Measurements from ENCODE around the gene FBXL3.

Gene FBXL3

GRCh38 chr13:77038907-77039480, 12.0 kb upstream of the FBXL3 start:
- TF ChIP-seq YY1 (IDR thresholded peaks at IDR 0.05; ENCODE audit: insufficient read depth, insufficient read length) = no peak
- no peak for TF ChIP-seq ZNF274 (IDR thresholded peaks at IDR 0.05; ENCODE audit: low read depth, low read length)
- TF ChIP-seq SUZ12 (IDR thresholded peaks at IDR 0.05; ENCODE audit: extremely low read depth, insufficient read depth, insufficient read length) = no peak
- H3K36me3 ChIP-seq (ENCODE audit: insufficient read depth, insufficient read length, low read length) = peaks cover under 1% of the 10 kb centered on the region
- H3K4me3 ChIP-seq (ENCODE audit: insufficient read length, low read depth) = no peak overlapping the region

GRCh38 chr13:77036279-77036678, 9.3 kb upstream of the FBXL3 start:
- TF ChIP-seq SUZ12 (IDR thresholded peaks at IDR 0.05; ENCODE audit: extremely low read depth, insufficient read depth, insufficient read length) (no peak), YY1 (IDR thresholded peaks at IDR 0.05; ENCODE audit: insufficient read depth, insufficient read length) (no peak), ZNF274 (IDR thresholded peaks at IDR 0.05; ENCODE audit: low read depth, low read length) (no peak)
- no peaks in the 10 kb centered on the region for H3K27me3 ChIP-seq (ENCODE audit: insufficient read depth, insufficient read length)
- no peaks in the 10 kb centered on the region; the same call in 1 of the 2 replicates for H3K9me3 ChIP-seq (ENCODE audit: insufficient read depth, low read length)
- no peak for DNase-seq (ENCODE audit: low read depth, low spot score)
- no peaks in the 10 kb centered on the region for H3K4me1 ChIP-seq (ENCODE audit: insufficient read depth, insufficient read length)
- H3K9ac ChIP-seq (ENCODE audit: insufficient read length, low read depth) = no peak overlapping the region
- H3K4me3 ChIP-seq (ENCODE audit: insufficient read length, low read depth) = no peak overlapping the region
- no peaks in the 10 kb centered on the region for H3K36me3 ChIP-seq (ENCODE audit: insufficient read depth, insufficient read length, low read length)

More at GRCh38 chr13:77038907-77039480, 12.0 kb upstream of the FBXL3 start:
- Histone ChIP-seq H3K27me3 (ENCODE audit: insufficient read depth, insufficient read length) (no peaks in the 10 kb centered on the region), H3K4me1 (ENCODE audit: insufficient read depth, insufficient read length) (no peaks in the 10 kb centered on the region), H3K9ac (ENCODE audit: insufficient read length, low read depth) (no peak overlapping the region), H3K9me3 (ENCODE audit: insufficient read depth, low read length) (no peaks in the 10 kb centered on the region; the same call in 1 of the 2 replicates)
- DNase-seq (ENCODE audit: low read depth, low spot score) = no peak

DNA sequence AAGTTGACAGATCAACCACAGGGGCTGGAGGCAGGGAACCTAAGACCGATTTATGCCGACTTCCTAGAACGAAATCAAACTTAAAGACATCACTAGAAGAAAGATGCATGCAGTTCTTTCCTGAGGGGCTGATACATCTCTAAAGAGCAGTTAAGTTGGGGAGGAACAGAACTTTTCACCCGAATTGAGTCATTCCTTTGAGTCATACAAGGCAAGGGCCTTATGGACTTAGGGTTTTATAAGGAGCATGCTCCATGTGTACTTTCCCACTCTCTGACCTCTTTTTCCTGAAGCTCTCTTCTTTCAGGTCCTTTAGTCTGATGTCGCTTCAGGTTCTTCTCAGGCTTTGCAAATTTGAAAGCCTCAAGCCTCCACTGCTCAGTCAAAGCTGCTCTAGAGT, 7.9 kb upstream of the FBXL3 start:
- H3K4me1 ChIP-seq (ENCODE audit: insufficient read depth, insufficient read length) = no peaks in the 10 kb centered on the region
- H3K27me3 ChIP-seq (ENCODE audit: insufficient read depth, insufficient read length) = no peaks in the 10 kb centered on the region
- H3K9me3 ChIP-seq (ENCODE audit: insufficient read depth, low read length) = no peaks in the 10 kb centered on the region; the same call in 1 of the 2 replicates
- H3K36me3 ChIP-seq (ENCODE audit: insufficient read depth, insufficient read length, low read length) = no peaks in the 10 kb centered on the region
- no peak overlapping the region for H3K9ac ChIP-seq (ENCODE audit: insufficient read length, low read depth)
- TF ChIP-seq SUZ12 (IDR thresholded peaks at IDR 0.05; ENCODE audit: extremely low read depth, insufficient read depth, insufficient read length) (no peak), YY1 (IDR thresholded peaks at IDR 0.05; ENCODE audit: insufficient read depth, insufficient read length) (no peak)
- H3K4me3 ChIP-seq (ENCODE audit: insufficient read length, low read depth) = no peak overlapping the region
- DNase-seq (ENCODE audit: low read depth, low spot score) = no peak

- H3K36me3 ChIP-seq (ENCODE audit: insufficient read depth, insufficient read length, low read length) = no peaks in the 10 kb centered on the region
- H3K9me3 ChIP-seq (ENCODE audit: insufficient read depth, low read length) = no peaks in the 10 kb centered on the region; the same call in 1 of the 2 replicates
- no peak overlapping the region for H3K9ac ChIP-seq (ENCODE audit: insufficient read length, low read depth)
- no peak for DNase-seq (ENCODE audit: low read depth, low spot score)
- no peaks in the 10 kb centered on the region for H3K4me1 ChIP-seq (ENCODE audit: insufficient read depth, insufficient read length)
- no peak for TF ChIP-seq ZNF274 (IDR thresholded peaks at IDR 0.05; ENCODE audit: low read depth, low read length)
- TF ChIP-seq YY1 (IDR thresholded peaks at IDR 0.05; ENCODE audit: insufficient read depth, insufficient read length) = no peak
- TF ChIP-seq SUZ12 (IDR thresholded peaks at IDR 0.05; ENCODE audit: extremely low read depth, insufficient read depth, insufficient read length) = no peak
- no peak overlapping the region for H3K4me3 ChIP-seq (ENCODE audit: insufficient read length, low read depth)
- H3K27me3 ChIP-seq (ENCODE audit: insufficient read depth, insufficient read length) = no peaks in the 10 kb centered on the region
Observed at GRCh38 chr13:77033717-77034302, 6.9 kb upstream of the FBXL3 start.

DNA sequence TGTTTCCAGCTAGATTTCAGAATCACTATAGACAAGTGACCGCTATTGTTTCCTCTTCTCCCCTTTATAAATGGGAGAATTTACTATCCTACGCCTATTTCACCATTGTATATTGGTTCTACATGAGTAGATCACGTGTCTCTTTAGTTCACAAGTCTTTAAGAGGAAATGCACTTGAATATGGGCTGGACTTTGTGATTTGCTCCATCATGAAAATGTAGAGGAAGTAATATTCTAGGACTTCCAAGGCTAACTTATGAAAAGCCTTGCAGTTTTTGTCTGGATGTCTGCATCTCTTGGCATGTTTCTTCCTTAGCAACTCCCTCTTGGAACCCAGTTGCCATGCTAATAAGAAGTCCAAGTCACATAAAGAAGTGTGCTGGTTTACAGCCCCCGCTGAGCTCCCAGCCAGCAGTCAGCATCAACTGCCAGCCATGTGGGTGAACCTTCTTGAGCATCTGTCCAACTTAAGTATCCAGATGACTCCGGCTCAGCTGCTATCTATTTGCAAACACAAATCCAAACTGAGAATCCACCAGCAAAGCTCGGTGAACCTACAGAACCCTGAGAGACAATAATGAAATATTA, 4.8 kb upstream of the FBXL3 start:
- H3K9me3 ChIP-seq (ENCODE audit: insufficient read depth, low read length) = no peaks in the 10 kb centered on the region; the same call in 1 of the 2 replicates
- TF ChIP-seq YY1 (IDR thresholded peaks at IDR 0.05; ENCODE audit: insufficient read depth, insufficient read length) (no peak), ZNF274 (IDR thresholded peaks at IDR 0.05; ENCODE audit: low read depth, low read length) (no peak), SUZ12 (IDR thresholded peaks at IDR 0.05; ENCODE audit: extremely low read depth, insufficient read depth, insufficient read length) (no peak)
- H3K4me3 ChIP-seq (ENCODE audit: insufficient read length, low read depth) = no peak overlapping the region
- H3K36me3 ChIP-seq (ENCODE audit: insufficient read depth, insufficient read length, low read length) = no peaks in the 10 kb centered on the region
- no peak for DNase-seq (ENCODE audit: low read depth, low spot score)
- H3K27me3 ChIP-seq (ENCODE audit: insufficient read depth, insufficient read length) = no peaks in the 10 kb centered on the region
- H3K4me1 ChIP-seq (ENCODE audit: insufficient read depth, insufficient read length) = no peaks in the 10 kb centered on the region
- H3K9ac ChIP-seq (ENCODE audit: insufficient read length, low read depth) = no peak overlapping the region

DNA sequence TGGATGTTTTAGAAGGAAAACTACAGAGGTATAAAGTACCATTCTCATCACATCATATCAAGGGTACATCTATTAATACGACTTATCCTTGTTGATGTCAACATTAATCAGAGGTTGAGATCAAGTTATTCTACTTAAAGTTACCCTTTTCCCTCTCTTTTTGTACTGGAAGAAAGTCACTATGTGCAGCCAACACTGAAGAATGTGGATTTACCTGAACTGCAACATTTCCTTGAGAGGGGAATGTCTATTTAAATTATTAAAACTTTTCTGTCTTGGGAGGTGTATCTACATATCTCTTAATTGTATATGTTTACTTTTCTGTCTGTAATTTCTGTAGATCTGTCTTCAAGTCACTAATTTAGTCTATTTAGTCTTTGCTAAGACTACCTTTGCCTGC, 2.5 kb upstream of the FBXL3 start:
- no peak overlapping the region for H3K9ac ChIP-seq (ENCODE audit: insufficient read length, low read depth)
- no peaks in the 10 kb centered on the region for H3K9me3 ChIP-seq (ENCODE audit: insufficient read depth, low read length)
- H3K27me3 ChIP-seq (ENCODE audit: insufficient read depth, insufficient read length) = no peaks in the 10 kb centered on the region
- no peaks in the 10 kb centered on the region for H3K36me3 ChIP-seq (ENCODE audit: insufficient read depth, insufficient read length, low read length)
- TF ChIP-seq YY1 (IDR thresholded peaks at IDR 0.05; ENCODE audit: insufficient read depth, insufficient read length) = no peak
- no peak for TF ChIP-seq SUZ12 (IDR thresholded peaks at IDR 0.05; ENCODE audit: extremely low read depth, insufficient read depth, insufficient read length)
- TF ChIP-seq ZNF274 (IDR thresholded peaks at IDR 0.05; ENCODE audit: low read depth, low read length) = no peak
- H3K4me1 ChIP-seq (ENCODE audit: insufficient read depth, insufficient read length) = no peaks in the 10 kb centered on the region
- DNase-seq (ENCODE audit: low read depth, low spot score) = no peak
- H3K4me3 ChIP-seq (ENCODE audit: insufficient read length, low read depth) = no peak overlapping the region

- H3K9ac ChIP-seq (ENCODE audit: insufficient read length, low read depth) = no peak overlapping the region
Observed at GRCh38 chr13:77028202-77028601, 1.2 kb upstream of the FBXL3 start.

More at GRCh38 chr13:77028202-77028601, 1.2 kb upstream of the FBXL3 start:
- DNase-seq (ENCODE audit: low read depth, low spot score) = no peak
- H3K4me3 ChIP-seq (ENCODE audit: insufficient read length, low read depth) = no peak overlapping the region
- H3K9me3 ChIP-seq (ENCODE audit: insufficient read depth, low read length) = no peaks in the 10 kb centered on the region
- H3K4me1 ChIP-seq (ENCODE audit: insufficient read depth, insufficient read length) = no peaks in the 10 kb centered on the region
- TF ChIP-seq YY1 (IDR thresholded peaks at IDR 0.05; ENCODE audit: insufficient read depth, insufficient read length) (no peak), SUZ12 (IDR thresholded peaks at IDR 0.05; ENCODE audit: extremely low read depth, insufficient read depth, insufficient read length) (no peak), ZNF274 (IDR thresholded peaks at IDR 0.05; ENCODE audit: low read depth, low read length) (no peak)
- H3K36me3 ChIP-seq (ENCODE audit: insufficient read depth, insufficient read length, low read length) = peaks cover 3% of the 10 kb centered on the region
- no peaks in the 10 kb centered on the region for H3K27me3 ChIP-seq (ENCODE audit: insufficient read depth, insufficient read length)
